Measurements from ENCODE around the gene PARS2.

Gene PARS2

DNA sequence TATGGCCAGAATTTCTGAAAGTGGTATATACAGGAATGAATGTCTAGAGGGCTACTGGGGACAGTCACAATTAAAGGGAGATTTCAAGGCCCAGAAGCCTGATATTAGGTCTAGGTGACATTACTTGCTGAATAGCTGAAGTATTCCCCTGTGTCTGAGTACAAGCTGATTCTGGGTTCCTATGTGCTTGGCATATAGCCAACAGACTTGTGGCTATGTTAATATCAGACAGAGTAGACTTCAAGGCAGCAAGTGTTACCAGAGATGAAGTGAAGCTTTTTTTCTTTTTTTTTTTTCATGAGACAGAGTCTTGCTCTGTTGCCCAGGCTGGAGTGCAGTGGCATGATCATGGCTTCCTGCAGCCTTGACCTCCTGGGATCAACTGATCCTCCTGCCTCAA lies 40.3 kb downstream of the PARS2 start:
- Histone ChIP-seq H3K4me3 (ENCODE audit: low read depth, low read length) (no peak overlapping the region), H3K27me3 (ENCODE audit: insufficient read depth, low read depth, severe bottlenecking) (no peaks in the 10 kb centered on the region), H3K9me3 (ENCODE audit: severe bottlenecking) (no peaks in the 10 kb centered on the region), H3K36me3 (peaks cover 47% of the 10 kb centered on the region), H3K27ac (no peak overlapping the region)
- DNase-seq, result no peak
- TF ChIP-seq, protein P1, sequence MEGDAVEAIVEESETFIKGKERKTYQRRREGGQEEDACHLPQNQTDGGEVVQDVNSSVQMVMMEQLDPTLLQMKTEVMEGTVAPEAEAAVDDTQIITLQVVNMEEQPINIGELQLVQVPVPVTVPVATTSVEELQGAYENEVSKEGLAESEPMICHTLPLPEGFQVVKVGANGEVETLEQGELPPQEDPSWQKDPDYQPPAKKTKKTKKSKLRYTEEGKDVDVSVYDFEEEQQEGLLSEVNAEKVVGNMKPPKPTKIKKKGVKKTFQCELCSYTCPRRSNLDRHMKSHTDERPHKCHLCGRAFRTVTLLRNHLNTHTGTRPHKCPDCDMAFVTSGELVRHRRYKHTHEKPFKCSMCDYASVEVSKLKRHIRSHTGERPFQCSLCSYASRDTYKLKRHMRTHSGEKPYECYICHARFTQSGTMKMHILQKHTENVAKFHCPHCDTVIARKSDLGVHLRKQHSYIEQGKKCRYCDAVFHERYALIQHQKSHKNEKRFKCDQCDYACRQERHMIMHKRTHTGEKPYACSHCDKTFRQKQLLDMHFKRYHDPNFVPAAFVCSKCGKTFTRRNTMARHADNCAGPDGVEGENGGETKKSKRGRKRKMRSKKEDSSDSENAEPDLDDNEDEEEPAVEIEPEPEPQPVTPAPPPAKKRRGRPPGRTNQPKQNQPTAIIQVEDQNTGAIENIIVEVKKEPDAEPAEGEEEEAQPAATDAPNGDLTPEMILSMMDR (IDR thresholded peaks at IDR 0.05; ENCODE audit: low read depth, low read length), result no peak

DNA sequence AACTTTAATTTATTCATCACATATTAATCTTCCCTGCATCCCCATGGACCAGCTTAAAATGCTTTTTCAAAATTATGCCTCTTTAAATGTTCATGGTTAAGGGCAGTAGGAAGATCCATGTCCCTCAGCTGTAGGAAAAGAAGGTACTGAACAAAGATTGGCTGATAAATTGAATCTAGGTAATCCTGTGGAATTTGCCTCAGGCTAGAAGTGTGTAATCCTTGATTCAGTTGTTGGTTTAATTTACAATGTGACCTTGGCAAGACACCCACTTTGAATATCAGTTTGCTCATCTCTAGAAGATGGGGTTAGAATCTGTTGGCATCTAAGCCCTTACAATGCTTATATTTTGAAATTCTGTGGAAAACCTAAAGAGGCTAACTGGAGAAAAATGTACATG lies 42.6 kb downstream of the PARS2 start:
- no peak for DNase-seq
- no peak overlapping the region for H3K27ac ChIP-seq
- H3K27me3 ChIP-seq (ENCODE audit: insufficient read depth, low read depth, severe bottlenecking), result no peaks in the 10 kb centered on the region
- peaks cover 54% of the 10 kb centered on the region for H3K36me3 ChIP-seq
- TF ChIP-seq, protein P1 (IDR thresholded peaks at IDR 0.05; ENCODE audit: low read depth, low read length), result no peak
- no peak overlapping the region for H3K4me3 ChIP-seq (ENCODE audit: low read depth, low read length)
- H3K9me3 ChIP-seq (ENCODE audit: severe bottlenecking), result no peaks in the 10 kb centered on the region

DNA sequence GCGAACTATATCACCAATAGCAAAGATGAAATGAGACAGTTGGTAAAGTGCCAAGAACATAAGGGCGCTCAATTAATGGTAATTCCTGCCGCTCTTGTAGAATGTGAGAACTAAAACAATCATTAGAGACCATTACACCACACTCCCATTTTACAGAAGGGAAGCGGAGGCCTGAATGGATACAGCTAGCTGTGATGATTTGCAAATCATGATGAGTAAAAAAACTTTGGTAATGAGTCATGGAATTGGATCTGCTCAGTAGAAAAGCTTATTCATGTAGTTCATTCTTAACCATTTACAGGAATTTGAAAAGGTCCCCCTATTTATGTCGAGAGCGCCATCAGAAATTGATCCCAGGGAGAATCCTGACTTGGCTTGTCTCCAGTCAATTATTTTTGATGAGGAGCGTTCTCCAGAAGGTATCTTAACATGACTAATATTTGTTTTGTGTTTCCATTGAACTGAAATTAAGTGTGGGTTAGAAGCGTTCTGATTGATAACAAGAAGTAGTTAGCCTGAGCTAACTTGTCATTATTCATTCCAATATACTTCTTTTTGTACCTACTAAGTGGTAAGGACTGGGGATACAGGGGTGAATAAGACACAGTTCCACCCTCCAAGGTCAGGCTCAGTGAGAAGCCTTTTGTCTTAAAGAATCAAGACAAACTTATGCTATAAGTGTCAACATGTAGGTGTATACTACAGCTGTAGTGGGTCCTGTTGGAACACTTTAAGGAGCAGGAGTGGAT lies 47.9 kb downstream of the PARS2 start:
- peak overlapping the region; percentile 76 for H3K4me3 ChIP-seq (ENCODE audit: low read depth, low read length)
- no peak for DNase-seq
- TF ChIP-seq, protein P1 (IDR thresholded peaks at IDR 0.05; ENCODE audit: low read depth, low read length), result no peak
- no peaks in the 10 kb centered on the region for H3K27me3 ChIP-seq (ENCODE audit: insufficient read depth, low read depth, severe bottlenecking)
- peaks cover 32% of the 10 kb centered on the region for H3K36me3 ChIP-seq
- no peaks in the 10 kb centered on the region for H3K9me3 ChIP-seq (ENCODE audit: severe bottlenecking)
- H3K27ac ChIP-seq, result peak overlapping the region; percentile 76

DNA sequence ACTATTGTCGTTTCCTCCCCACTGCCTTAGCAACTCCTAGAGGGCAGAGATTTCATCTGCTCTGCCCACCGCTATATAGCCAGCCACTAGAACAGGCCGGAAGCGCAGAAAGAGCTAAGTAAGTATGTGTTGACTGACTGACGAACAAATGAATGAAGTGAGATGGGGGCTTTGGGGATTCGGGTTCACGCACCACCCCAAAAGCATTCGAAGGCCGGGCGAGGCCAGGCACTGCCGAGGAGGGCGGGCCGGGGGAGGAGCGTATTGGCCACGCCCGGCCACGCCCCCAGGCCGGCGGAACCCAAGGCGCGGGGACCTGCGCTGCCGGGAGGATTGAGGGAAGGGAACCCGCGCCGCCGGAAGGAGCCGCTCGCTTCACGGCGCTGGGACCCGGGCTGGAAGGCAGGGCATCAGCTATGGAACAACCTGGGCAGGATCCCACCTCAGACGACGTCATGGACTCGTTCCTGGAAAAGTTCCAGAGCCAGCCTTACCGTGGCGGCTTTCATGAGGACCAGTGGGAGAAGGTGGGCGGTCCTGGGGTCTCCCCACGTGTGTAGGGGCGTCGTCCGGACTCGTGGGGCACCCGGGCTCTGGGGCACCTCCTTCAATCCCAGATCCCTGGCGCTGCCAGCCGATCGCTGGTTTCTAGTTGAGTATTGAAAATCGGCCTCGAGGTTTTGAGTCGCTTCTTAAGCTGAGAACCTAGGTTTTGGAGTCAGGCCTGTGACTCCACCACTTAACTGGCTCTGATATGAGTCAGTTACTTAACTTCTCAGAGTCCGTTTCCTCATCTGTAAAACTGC lies 48.6 kb downstream of the PARS2 start, which contains the start of gene TTC4:
Gene TTC4 (plus strand): TSS at position 369 of the 806 bp plus-strand sequence. CDS start 48 bp downstream, at position 417.
- Histone ChIP-seq H3K36me3 (peaks cover 28% of the 10 kb centered on the region), H3K27ac (peak within 1 kb of the TSS; percentile 76)

DNA sequence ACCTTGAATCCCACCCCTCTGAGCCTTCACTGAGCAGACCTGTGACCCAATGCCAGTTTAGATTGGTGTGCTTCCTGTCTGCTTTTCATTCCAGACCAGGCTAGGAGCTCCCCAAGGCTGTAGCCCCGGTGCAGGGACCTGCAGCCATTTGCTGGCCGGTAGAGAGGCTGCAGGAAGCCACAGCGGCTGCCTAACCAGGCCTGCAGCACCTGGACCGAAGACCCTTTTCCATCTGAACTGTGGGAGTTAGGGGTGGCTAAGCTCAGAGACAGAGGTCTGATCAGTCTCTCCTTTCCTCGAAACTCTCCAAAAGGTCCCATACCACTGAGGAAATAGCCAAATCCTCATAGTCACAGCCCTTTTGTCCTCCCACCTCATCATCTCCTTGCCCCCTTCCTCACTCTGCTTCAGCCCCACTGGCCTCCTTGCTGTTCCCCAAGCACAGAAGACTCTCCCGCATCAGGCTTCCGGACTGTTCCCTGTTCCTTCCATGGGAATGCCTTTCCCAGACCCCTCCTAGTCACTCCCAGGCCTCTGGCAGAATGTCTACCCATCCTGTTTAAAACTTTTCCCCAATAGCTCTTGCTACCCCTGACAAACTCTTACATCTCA lies 49.3 kb downstream of the PARS2 start:
- Histone ChIP-seq H3K4me3 (ENCODE audit: low read depth, low read length) (no peak overlapping the region), H3K27ac (no peak overlapping the region; the same call in 1 of the 2 replicates)

More for the DNA sequence above, 48.6 kb downstream of the PARS2 start, which contains the start of gene TTC4:
- Histone ChIP-seq H3K27me3 (ENCODE audit: insufficient read depth, low read depth, severe bottlenecking) (no peaks in the 10 kb centered on the region), H3K9me3 (ENCODE audit: severe bottlenecking) (no peaks in the 10 kb centered on the region), H3K4me3 (ENCODE audit: low read depth, low read length) (peak within 1 kb of the TSS; percentile 76)
- peak; percentile 75 for DNase-seq
- TF ChIP-seq, protein P1 (IDR thresholded peaks at IDR 0.05; ENCODE audit: low read depth, low read length), result no peak

More for the DNA sequence above, 49.3 kb downstream of the PARS2 start:
- no peak for DNase-seq
- Histone ChIP-seq H3K9me3 (ENCODE audit: severe bottlenecking) (no peaks in the 10 kb centered on the region), H3K36me3 (peaks cover 24% of the 10 kb centered on the region), H3K27me3 (ENCODE audit: insufficient read depth, low read depth, severe bottlenecking) (no peaks in the 10 kb centered on the region)
- TF ChIP-seq, protein P1 (IDR thresholded peaks at IDR 0.05; ENCODE audit: low read depth, low read length), result no peak
